Measurements from ENCODE around the gene MNT. TPM values are rescaled to one million over a fixed set of nuclear protein-coding genes. Genes with fewer than 3 reads are reported as not detected.
A peak's percentile ranks its signal among the peaks of the same experiment; 100 is the strongest.

MNT gene
- total and polyA plus RNA-seq, 9 of the 15 experiments (the other 6 are each of a cell fraction or from before 2014, with no cell fraction given): 0.18 to 23.8 (median 5.3) TPM

DNA sequence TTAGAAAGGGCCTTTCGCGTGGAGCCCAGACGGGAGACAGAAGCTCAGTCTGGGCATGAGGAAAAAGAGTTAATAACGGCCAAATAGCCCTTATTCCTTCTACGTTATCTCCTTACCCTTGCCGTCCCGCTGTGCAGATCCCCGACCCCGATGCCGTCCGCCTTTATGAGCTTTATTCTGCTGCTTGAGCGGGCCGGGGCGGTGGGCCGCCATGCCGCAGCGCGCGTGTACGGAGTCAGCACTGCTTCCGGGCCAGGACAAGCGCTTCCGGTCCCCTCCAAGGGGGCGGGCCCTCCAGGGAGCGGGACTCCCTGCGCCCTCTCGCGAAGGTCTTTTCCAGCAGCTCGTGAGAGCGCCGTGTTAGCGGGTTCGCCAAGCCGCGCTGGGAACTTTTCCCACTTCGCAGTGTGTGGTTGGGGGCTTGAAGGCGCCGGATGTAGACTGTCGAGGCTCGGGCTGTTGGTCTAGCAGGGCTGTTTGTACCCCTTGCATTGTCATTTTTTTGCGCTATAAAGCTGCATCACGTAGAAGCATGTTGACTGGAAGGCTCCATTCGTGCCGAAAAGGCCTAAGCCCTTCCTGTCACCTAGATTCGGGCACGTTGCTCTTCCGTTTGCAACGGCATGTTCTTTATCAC, 64.5 kb downstream of the MNT start, which contains the start of gene TSR1 (continued):
- no peak for TF ChIP-seq CHD7 (IDR thresholded peaks at IDR 0.05; ENCODE audit: low read depth, low read length)
- no peak for TF ChIP-seq ZZZ3 (IDR thresholded peaks at IDR 0.05)
- no peak for TF ChIP-seq ZNF140 (CRISPR knock-in tag; IDR thresholded peaks at IDR 0.05)
- TF ChIP-seq, protein P1, sequence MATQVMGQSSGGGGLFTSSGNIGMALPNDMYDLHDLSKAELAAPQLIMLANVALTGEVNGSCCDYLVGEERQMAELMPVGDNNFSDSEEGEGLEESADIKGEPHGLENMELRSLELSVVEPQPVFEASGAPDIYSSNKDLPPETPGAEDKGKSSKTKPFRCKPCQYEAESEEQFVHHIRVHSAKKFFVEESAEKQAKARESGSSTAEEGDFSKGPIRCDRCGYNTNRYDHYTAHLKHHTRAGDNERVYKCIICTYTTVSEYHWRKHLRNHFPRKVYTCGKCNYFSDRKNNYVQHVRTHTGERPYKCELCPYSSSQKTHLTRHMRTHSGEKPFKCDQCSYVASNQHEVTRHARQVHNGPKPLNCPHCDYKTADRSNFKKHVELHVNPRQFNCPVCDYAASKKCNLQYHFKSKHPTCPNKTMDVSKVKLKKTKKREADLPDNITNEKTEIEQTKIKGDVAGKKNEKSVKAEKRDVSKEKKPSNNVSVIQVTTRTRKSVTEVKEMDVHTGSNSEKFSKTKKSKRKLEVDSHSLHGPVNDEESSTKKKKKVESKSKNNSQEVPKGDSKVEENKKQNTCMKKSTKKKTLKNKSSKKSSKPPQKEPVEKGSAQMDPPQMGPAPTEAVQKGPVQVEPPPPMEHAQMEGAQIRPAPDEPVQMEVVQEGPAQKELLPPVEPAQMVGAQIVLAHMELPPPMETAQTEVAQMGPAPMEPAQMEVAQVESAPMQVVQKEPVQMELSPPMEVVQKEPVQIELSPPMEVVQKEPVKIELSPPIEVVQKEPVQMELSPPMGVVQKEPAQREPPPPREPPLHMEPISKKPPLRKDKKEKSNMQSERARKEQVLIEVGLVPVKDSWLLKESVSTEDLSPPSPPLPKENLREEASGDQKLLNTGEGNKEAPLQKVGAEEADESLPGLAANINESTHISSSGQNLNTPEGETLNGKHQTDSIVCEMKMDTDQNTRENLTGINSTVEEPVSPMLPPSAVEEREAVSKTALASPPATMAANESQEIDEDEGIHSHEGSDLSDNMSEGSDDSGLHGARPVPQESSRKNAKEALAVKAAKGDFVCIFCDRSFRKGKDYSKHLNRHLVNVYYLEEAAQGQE (IDR thresholded peaks at IDR 0.05; ENCODE audit: borderline replicate concordance): peak; percentile 8; the same call in 1 of the 2 replicates
- TF ChIP-seq, protein P1 (CRISPR knock-in tag; IDR thresholded peaks at IDR 0.05; ENCODE audit: low read depth): no peak
- TF ChIP-seq CXXC5 (CRISPR knock-in tag; IDR thresholded peaks at IDR 0.05): peak; percentile 78
- TF ChIP-seq HDAC8 (tag; IDR thresholded peaks at IDR 0.05): no peak
- no peak for TF ChIP-seq CAMTA2 (CRISPR knock-in tag; conservative IDR thresholded peaks at IDR 0.05)
- no peak for TF ChIP-seq MTA1 (IDR thresholded peaks at IDR 0.05; ENCODE audit: borderline replicate concordance)

Data from K562 (cell line).